Activated CD4-positive, alpha-beta T cell treated with anti-CD3 and anti-CD28 coated beads for 48 hours (primary cell): ENCODE measurements around the gene FOXE3.
A peak's percentile ranks its signal among the peaks of the same experiment; 100 is the strongest.

ENCODE experiments used
- DNase-seq: peaks from one replicate; pipeline ENCODE4 v3.0.0-alpha.2; 2020

FOXE3 gene

GRCh38 chr1:47406966-47407365 is 9.1 kb upstream of the FOXE3 start:
- DNase-seq: no peak

GRCh38 chr1:47407481-47407880 is 8.6 kb upstream of the FOXE3 start:
- DNase-seq: no peak

- no peak for DNase-seq
These were observed 6.6 kb upstream of the FOXE3 start for GRCh38 chr1:47409311-47410067.

GRCh38 chr1:47410068-47410455 is 6.0 kb upstream of the FOXE3 start:
- no peak for DNase-seq

- no peak for DNase-seq
These were observed 4.6 kb upstream of the FOXE3 start for GRCh38 chr1:47411436-47411835.

GRCh38 chr1:47412437-47412836 is 3.6 kb upstream of the FOXE3 start:
- DNase-seq: no peak

GRCh38 chr1:47416319-47417169 is 459 bp downstream of the FOXE3 start:
- peak; percentile 27 for DNase-seq

- DNase-seq: no peak
These were observed 1.3 kb downstream of the FOXE3 start for GRCh38 chr1:47417170-47418044.

GRCh38 chr1:47418122-47418521 is 2.0 kb downstream of the FOXE3 start:
- no peak for DNase-seq

GRCh38 chr1:47418681-47419325 is 2.7 kb downstream of the FOXE3 start:
- DNase-seq: no peak

GRCh38 chr1:47420547-47420946 is 4.5 kb downstream of the FOXE3 start:
- no peak for DNase-seq

- no peak for DNase-seq
These were observed 7.8 kb downstream of the FOXE3 start for GRCh38 chr1:47423872-47424271.

- no peak for DNase-seq
These were observed 8.4 kb downstream of the FOXE3 start for GRCh38 chr1:47424336-47424982.

GRCh38 chr1:47431534-47431933 is 15.4 kb downstream of the FOXE3 start:
- no peak for DNase-seq

- DNase-seq: peak; percentile 79
These were observed 16.3 kb downstream of the FOXE3 start for GRCh38 chr1:47432071-47433036.

- DNase-seq: no peak
These were observed 16.9 kb downstream of the FOXE3 start for GRCh38 chr1:47433037-47433421.

GRCh38 chr1:47433477-47434050 is 17.5 kb downstream of the FOXE3 start:
- no peak for DNase-seq

- DNase-seq: no peak
These were observed 18.2 kb downstream of the FOXE3 start for GRCh38 chr1:47434051-47434842.

- DNase-seq: no peak
These were observed 19.6 kb downstream of the FOXE3 start for GRCh38 chr1:47435506-47436303.
